Measurements from ENCODE around the gene GALNT16.

The GALNT16 gene

GRCh38 chr14:69335371-69335771 is 75.4 kb downstream of the GALNT16 start:
- DNase-seq: peak in 5 of 56 donors; percentile 15 to 48 (median 35)

GRCh38 chr14:69337984-69338383 is 78.0 kb downstream of the GALNT16 start:
- no peak for DNase-seq

GRCh38 chr14:69339426-69339825 is 79.5 kb downstream of the GALNT16 start:
- DNase-seq: no peak

GRCh38 chr14:69342928-69343525 is 83.1 kb downstream of the GALNT16 start:
- no peak for DNase-seq

- no peak for DNase-seq
Observed at GRCh38 chr14:69344171-69344570, 84.2 kb downstream of the GALNT16 start.

GRCh38 chr14:69345402-69345801 is 85.4 kb downstream of the GALNT16 start:
- DNase-seq: no peak

- no peak for DNase-seq
Observed at GRCh38 chr14:69346710-69347109, 86.8 kb downstream of the GALNT16 start.

- DNase-seq: no peak
Observed at GRCh38 chr14:69349091-69349777, 89.3 kb downstream of the GALNT16 start.

- no peak for DNase-seq
Observed at GRCh38 chr14:69350892-69351291, 90.9 kb downstream of the GALNT16 start.

GRCh38 chr14:69351385-69351784 is 91.4 kb downstream of the GALNT16 start:
- no peak for DNase-seq

- DNase-seq: no peak
Observed at GRCh38 chr14:69351911-69352310, 92.0 kb downstream of the GALNT16 start.

- DNase-seq: no peak
Observed at GRCh38 chr14:69353168-69353567, 93.2 kb downstream of the GALNT16 start.

GRCh38 chr14:69354383-69355153 is 94.6 kb downstream of the GALNT16 start:
- peak in 8 of 56 donors; percentile 8 to 54 (median 31) for DNase-seq

- no peak for DNase-seq
Observed at GRCh38 chr14:69355154-69355597, 95.2 kb downstream of the GALNT16 start.

- peak in 1 of 56 donors; percentile 13 for DNase-seq
Observed at GRCh38 chr14:69355607-69356281, 95.8 kb downstream of the GALNT16 start.

GRCh38 chr14:69356903-69357543 is 97.1 kb downstream of the GALNT16 start:
- DNase-seq: no peak

GRCh38 chr14:69357544-69358200 is 97.7 kb downstream of the GALNT16 start:
- no peak for DNase-seq

- no peak for DNase-seq
Observed at GRCh38 chr14:69358233-69358963, 98.4 kb downstream of the GALNT16 start.

GRCh38 chr14:69358966-69359365 is 99.0 kb downstream of the GALNT16 start:
- DNase-seq: peak in 3 of 56 donors; percentile 6 to 43 (median 15)
